Caco-2 (cell line): Measurements from ENCODE around the gene EPG5. TPM values are rescaled to one million over a fixed set of nuclear protein-coding genes. Genes with fewer than 3 reads are reported as not detected.

ENCODE experiments used
- BruUV-seq: library from RNA; stranded (reverse); fragments of 400-500 nt; replicated peaks from 2 replicates; lab custom pipeline; 2021; lab: Mats Ljungman, UMichigan
- CTCF ChIA-PET: fragments of 300-600 bp; sonication (Branson Sonifier 250); formaldehyde crosslinking; loops from one replicate; lab custom pipeline; 2022; ENCODE audit warnings: antibody characterized with exemption; lab: Charles Lee
- POLR2A ChIA-PET: fragments of 300-600 bp; sonication (Branson Sonifier 250); formaldehyde crosslinking; loops from one replicate; lab custom pipeline; 2022; ENCODE audit warnings: antibody characterized with exemption; lab: Charles Lee
- DNase-seq, 2 experiments: peaks; one replicate each; pipeline versions ENCODE4 v3.0.0 to v3.0.0-alpha.2; 2020 to 2022
- H3K27me3 ChIP-seq: replicated peaks from 2 replicates; pipeline ENCODE4 v1.6.0; 2011; ENCODE audit warnings: low read length; ENCODE audit not compliant: control insufficient read depth, insufficient read depth
- H3K36me3 ChIP-seq: 2 replicates; pipeline ENCODE4 v1.5.1; 2011; ENCODE audit warnings: low read length; ENCODE audit not compliant: control insufficient read depth, insufficient read depth
- H3K4me1 ChIP-seq: fragments of 250-450 bp; sonication (Bioruptor Pico); 2 replicates; pipeline ENCODE4 v1.5.1; 2020; ENCODE audit warnings: mild to moderate bottlenecking
- H3K4me3 ChIP-seq: 2 replicates; pipeline ENCODE4 v1.5.1; 2011; ENCODE audit warnings: low read depth, mild to moderate bottlenecking, control low read depth, low read length
- H3K9me3 ChIP-seq: fragments of 250-450 bp; sonication (Bioruptor Pico); 2 replicates; pipeline ENCODE4 v1.5.1; 2020; ENCODE audit warnings: mild to moderate bottlenecking, moderate library complexity
- H3K27ac Mint-ChIP-seq: one replicate; pipeline ENCODE4 v1.8.0; 2022; ENCODE audit warnings: mixed read lengths; ENCODE audit not compliant: unreplicated experiment
- H3K27me3 Mint-ChIP-seq: one replicate; pipeline ENCODE4 v1.8.0; 2022; ENCODE audit warnings: mixed read lengths; ENCODE audit not compliant: insufficient read depth, unreplicated experiment
- H3K36me3 Mint-ChIP-seq: one replicate; pipeline ENCODE4 v1.8.0; 2022; ENCODE audit warnings: mild to moderate bottlenecking, mixed read lengths; ENCODE audit not compliant: insufficient read depth, unreplicated experiment
- H3K4me1 Mint-ChIP-seq: one replicate; pipeline ENCODE4 v1.8.0; 2022; ENCODE audit warnings: low read depth, mixed read lengths; ENCODE audit not compliant: unreplicated experiment
- H3K4me3 Mint-ChIP-seq: one replicate; pipeline ENCODE4 v1.8.0; 2022; ENCODE audit warnings: mild to moderate bottlenecking, moderate library complexity, mixed read lengths; ENCODE audit not compliant: unreplicated experiment
- H3K9me3 Mint-ChIP-seq: one replicate; pipeline ENCODE4 v1.8.0; 2022; ENCODE audit warnings: mixed read lengths; ENCODE audit not compliant: unreplicated experiment
- CTCF ChIP-seq, 2 experiments: fragments of 200-600 bp in 1 of 2; IDR thresholded peaks; 1 replicate in 1 of 2; 2 replicates in 1 of 2; pipeline versions ENCODE4 v1.5.1 to v1.8.0; 2011 to 2022; ENCODE audit warnings: antibody characterized with exemption in 1 of 2, control low read depth in 1 of 2, inconsistent platforms in 1 of 2, low read depth in 1 of 2, low read length in 1 of 2, mild to moderate bottlenecking in 1 of 2, moderate library complexity in 1 of 2; ENCODE audit not compliant: insufficient read depth in 1 of 2, severe bottlenecking in 1 of 2, unreplicated experiment in 1 of 2
- intact Hi-C: fragments of 100-400 bp; cut with micrococcal nuclease; formaldehyde crosslinking; loops from one replicate; pipeline ENCODE4 v1.10.0; 2022; ENCODE audit not compliant: unreplicated experiment
- total RNA-seq: library from RNA; stranded (reverse); gene quantifications from 2 replicates; pipeline ENCODE4 v1.2.3, GENCODE V29; 2022

EPG5 gene
- total RNA-seq, 1 experiment from 2014 or later = 12.0 TPM

DNA sequence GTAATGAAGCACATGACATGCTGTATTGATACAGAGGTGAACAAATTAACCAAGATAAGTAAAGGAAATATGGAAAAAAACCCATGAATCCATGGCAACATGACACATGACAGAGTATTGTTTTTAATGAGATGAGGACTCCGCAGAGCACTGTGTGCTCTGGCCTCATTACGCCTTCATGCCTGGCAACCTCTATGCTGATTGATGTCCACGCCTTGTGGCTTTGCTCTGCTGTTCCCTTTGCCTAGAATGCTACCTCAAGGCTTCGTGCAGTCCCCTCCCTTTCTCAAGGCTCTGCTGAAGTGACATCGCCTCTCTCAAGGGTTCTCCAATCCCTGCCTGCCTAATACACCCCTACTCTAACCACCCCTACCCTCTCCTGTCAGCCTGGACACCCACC is 133.3 kb downstream of the EPG5 start:
- no peak for TF ChIP-seq CTCF (IDR thresholded peaks at IDR 0.05; ENCODE audit: insufficient read depth in 1 of 2, low read depth in 1 of 2, low read length in 1 of 2, severe bottlenecking in 1 of 2, unreplicated experiment in 1 of 2)
- Mint-ChIP-seq H3K9me3 (no peaks in the 10 kb centered on the region), H3K4me1 (peaks cover 24% of the 10 kb centered on the region), H3K27ac (no peak overlapping the region), H3K27me3 (no peaks in the 10 kb centered on the region), H3K36me3 (no peaks in the 10 kb centered on the region), H3K4me3 (no peak overlapping the region)
- DNase-seq = no peak
- CTCF ChIA-PET = no interaction called here
- BruUV-seq = no TSS peak
- POLR2A ChIA-PET = no interaction called here
- Histone ChIP-seq H3K4me3 (no peak overlapping the region), H3K27me3 (no peaks in the 10 kb centered on the region), H3K9me3 (no peaks in the 10 kb centered on the region), H3K36me3 (no peaks in the 10 kb centered on the region; the same call in 1 of the 2 replicates), H3K4me1 (peaks cover 20% of the 10 kb centered on the region)
- intact Hi-C loops = no loop called here

DNA sequence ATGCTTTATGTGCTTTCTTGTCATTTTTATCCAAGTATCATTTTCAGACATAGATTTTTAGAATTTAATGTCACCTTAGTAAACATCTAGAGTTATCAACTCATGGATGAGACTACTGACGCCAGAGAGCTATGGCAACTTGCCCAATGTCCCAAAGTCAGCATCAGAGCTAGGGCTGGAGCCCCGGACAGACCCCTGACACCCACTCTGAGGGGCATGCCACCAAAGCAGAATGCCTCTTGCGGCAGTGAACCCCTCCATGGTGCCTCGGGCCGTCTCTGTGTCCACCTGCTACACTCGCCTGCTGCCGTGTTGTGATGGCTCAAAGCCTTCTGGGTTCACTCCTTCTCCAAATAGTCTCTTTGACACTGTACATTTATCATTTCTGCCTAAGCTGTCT is 136.2 kb downstream of the EPG5 start:
- intact Hi-C loops = no loop called here
- no peak overlapping the region for H3K4me3 Mint-ChIP-seq

DNA sequence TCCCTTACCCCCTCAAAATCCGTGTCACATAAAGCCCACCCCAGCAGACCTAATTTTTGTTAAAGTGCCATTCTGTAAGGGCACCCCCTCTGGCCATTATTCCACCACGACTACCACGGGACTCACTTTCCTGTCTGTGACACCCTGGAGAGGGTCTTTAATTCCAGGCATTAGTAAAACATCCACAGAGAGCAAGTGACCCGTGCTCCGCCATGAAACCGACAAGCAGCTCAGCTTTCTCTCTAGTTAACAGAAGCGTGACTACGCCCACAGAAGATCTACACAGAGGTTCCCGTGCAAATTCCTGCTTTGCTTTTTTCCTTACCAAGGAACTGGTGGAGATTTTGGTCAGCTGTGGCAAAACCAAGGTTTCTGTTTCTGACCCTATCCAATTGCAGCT is 137.3 kb downstream of the EPG5 start:
- no peaks in the 10 kb centered on the region for H3K36me3 Mint-ChIP-seq

More for the DNA sequence above, 136.2 kb downstream of the EPG5 start:
- H3K9me3 ChIP-seq = no peaks in the 10 kb centered on the region
- ChIA-PET POLR2A (interaction anchor here (0.5 kb wide), 1 partner anchor 196 kb away, joined by 3 read pairs; no protein-coding TSS in a partner anchor), CTCF (no interaction called here)
- no peaks in the 10 kb centered on the region for H3K27me3 Mint-ChIP-seq
- no peaks in the 10 kb centered on the region; the same call in 1 of the 2 replicates for H3K36me3 ChIP-seq
- no peaks in the 10 kb centered on the region for H3K36me3 Mint-ChIP-seq
- H3K27ac Mint-ChIP-seq = no peak overlapping the region
- TF ChIP-seq CTCF (IDR thresholded peaks at IDR 0.05; ENCODE audit: insufficient read depth in 1 of 2, low read depth in 1 of 2, low read length in 1 of 2, severe bottlenecking in 1 of 2, unreplicated experiment in 1 of 2) = no peak
- H3K4me3 ChIP-seq = no peak overlapping the region
- no peaks in the 10 kb centered on the region for H3K27me3 ChIP-seq
- no TSS peak for BruUV-seq
- DNase-seq = no peak
- H3K4me1 Mint-ChIP-seq = peaks cover 20% of the 10 kb centered on the region
- no peaks in the 10 kb centered on the region for H3K9me3 Mint-ChIP-seq
- H3K4me1 ChIP-seq = peaks cover 30% of the 10 kb centered on the region

More for the DNA sequence above, 137.3 kb downstream of the EPG5 start:
- intact Hi-C loops = no loop called here
- no peak for TF ChIP-seq CTCF (IDR thresholded peaks at IDR 0.05; ENCODE audit: insufficient read depth in 1 of 2, low read depth in 1 of 2, low read length in 1 of 2, severe bottlenecking in 1 of 2, unreplicated experiment in 1 of 2)
- Histone ChIP-seq H3K36me3 (no peaks in the 10 kb centered on the region), H3K4me3 (no peak overlapping the region), H3K4me1 (peaks cover 30% of the 10 kb centered on the region), H3K9me3 (no peaks in the 10 kb centered on the region), H3K27me3 (no peaks in the 10 kb centered on the region)
- Mint-ChIP-seq H3K4me3 (no peak overlapping the region), H3K27me3 (no peaks in the 10 kb centered on the region), H3K4me1 (peaks cover 10% of the 10 kb centered on the region), H3K9me3 (no peaks in the 10 kb centered on the region), H3K27ac (peak overlapping the region; percentile 69)
- BruUV-seq = no TSS peak
- CTCF ChIA-PET = no interaction called here
- POLR2A ChIA-PET = no interaction called here
- no peak for DNase-seq
